Fibroblast of skin of scalp (primary cell): ENCODE results near the gene UNK.

Experiments used
- DNase-seq: peaks from one replicate; pipeline ENCODE4 v3.0.0-alpha.2; 2013

The UNK gene

GRCh38 chr17:75822119-75822799 lies 37.7 kb downstream of the UNK start:
- no peak for DNase-seq

DNA sequence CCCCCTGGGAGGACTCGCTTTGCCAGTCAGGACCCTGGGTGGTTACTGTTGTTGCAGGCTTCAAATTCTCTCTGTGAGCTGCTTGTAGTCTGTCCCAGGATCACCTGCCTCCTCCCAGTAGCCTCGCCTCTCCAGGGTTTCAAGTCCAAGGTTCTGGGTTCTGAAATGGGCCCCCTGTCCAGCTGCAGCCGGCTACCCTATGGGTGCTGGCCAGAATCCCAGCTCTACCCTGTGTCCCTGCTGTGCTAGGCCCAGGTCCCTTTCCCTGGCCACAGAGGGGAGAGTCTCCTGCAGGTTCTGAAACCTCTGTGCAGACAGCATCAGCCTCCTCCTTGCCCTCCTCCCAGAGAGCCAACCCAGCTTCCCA lies 38.2 kb downstream of the UNK start:
- no peak for DNase-seq

DNA sequence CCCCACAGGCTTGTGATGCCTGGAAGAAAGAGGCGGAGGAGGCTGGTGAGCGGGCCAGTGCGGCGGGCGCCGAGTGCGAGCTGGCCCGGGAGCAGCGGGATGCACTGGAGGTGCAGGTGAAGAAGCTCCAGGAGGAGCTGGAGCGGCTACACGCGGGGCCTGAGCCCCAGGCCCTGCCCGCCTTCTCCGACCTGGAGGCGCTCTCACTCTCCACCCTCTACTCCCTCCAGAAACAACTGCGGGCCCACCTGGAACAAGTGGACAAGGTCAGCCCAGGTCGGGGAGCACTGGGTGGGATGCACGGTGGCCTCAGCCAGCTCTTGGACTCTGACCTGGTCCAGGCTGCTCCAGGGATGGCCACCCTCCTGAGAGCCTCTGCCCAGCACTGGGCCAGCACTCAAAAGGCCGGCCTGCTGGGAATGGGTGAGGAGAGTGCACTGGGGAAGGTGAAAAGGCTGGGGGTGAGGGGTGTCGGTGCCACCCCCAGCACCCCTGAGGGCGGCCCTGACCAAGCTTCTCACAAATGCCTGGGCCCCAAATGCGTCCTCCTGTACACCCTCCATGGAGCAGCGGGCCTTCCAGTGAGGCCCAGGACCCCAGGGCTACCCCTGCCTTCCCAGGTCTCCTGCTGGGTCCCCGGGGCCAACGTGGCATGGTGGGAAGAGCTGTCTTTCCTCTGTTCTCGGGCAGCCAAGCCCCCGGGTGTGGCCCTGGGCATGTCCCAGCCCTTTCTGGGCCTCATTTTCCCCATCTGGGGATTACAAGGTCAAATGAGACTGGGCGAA lies 38.8 kb downstream of the UNK start:
- no peak for DNase-seq

- DNase-seq: no peak
Measured at GRCh38 chr17:75824050-75824552, 39.5 kb downstream of the UNK start.

DNA sequence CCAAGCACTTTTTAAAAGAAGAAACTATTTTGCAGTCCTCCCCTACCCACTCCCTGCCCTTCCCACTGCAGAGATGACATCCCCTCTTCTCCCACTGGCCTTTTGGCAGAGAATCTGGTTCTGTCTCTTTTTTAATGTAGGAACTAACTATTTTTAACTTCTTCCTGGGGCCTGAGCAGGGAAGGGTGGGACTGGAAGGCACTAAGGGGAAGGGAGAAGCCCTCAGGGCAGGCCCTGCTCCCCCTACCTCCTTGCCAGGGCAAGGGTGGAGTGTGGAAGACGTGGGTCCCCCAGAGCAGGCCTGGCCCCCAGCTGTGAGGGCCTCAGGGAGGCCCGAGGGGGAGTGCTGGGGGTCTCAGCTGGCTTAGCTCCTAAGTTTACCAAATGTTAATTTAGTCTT lies 40.1 kb downstream of the UNK start:
- no peak for DNase-seq

- no peak for DNase-seq
Measured at GRCh38 chr17:75825149-75825552, 40.5 kb downstream of the UNK start.

- no peak for DNase-seq
Measured at GRCh38 chr17:75825748-75826370, 41.3 kb downstream of the UNK start.

DNA sequence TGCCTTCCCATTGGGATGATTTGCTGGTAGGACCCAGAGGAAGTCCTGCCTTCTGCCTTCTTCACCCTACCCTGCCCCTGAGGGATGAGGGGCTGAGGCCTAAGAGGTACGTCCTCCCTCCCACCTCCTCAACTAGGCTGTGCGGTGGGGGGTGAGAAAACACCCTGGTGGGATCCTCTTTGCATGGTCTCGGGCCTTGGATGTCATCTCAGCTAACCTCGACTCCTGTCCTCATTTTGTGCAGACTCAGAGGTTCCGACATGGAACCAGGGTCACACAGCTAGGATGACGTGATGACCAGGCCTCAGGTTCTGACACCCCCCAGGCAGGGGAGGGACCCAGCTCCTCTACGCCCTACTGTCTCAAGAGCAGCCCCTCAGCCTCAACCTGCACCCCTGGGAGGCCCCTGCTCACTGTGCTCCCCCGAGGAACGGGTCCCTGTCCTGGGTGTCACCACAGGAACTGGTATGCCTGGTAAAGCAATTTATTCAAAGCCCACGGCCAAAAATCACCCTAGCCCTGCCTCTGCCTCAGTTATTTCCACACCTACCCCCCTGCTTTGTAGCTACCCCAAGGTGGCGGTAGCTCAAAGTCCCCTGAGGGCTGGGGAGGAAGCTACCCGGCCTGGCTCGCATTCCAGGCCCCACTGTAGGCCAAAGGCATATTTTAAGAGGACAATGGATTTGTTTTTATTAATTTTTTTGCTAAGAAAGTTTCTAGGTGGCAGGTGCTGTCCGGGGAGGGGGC lies 42.1 kb downstream of the UNK start:
- DNase-seq: no peak

GRCh38 chr17:75827308-75828075 lies 42.9 kb downstream of the UNK start:
- peak; percentile 73 for DNase-seq

GRCh38 chr17:75828076-75828400 lies 43.4 kb downstream of the UNK start:
- DNase-seq: no peak

DNA sequence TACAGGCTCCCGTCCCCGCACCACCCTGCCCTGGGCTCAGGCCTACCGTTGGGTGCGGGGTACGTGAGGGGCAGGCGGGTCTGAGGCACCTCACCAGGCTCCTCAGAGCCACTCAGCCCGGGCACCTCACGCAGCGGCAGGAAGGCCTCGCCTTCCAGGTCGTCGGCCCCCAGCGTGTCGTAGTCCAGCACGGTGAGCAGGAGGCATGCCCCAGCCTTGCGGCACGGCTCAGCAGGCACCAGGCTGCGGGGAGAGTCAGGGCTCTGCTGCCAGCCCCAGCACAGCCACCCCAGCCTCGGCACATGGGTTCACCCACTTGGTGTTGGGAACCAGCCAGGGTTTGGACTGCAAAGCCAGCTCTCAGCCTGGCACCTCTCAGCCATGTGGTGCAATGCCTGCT lies 44.1 kb downstream of the UNK start:
- DNase-seq: no peak

DNA sequence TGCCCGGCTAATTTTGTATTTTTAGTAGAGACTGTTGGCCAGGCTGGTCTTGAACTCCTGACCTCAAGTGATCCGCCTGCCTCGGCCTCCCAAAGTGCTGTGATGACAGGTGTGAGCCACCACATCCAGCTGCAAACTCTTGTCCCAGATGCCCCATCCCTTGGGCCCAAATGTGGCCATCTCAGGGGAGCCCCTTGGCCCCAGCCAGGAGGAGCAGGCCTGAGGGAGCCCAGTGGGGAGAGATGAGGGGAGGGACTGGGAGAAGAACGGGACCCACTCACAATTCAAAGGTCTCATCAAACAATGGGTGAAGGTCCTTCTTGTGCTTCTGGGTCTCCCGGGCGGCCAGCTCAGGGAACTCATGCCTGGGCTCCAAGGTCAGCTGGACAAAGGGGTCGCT lies 45.1 kb downstream of the UNK start:
- no peak for DNase-seq

DNA sequence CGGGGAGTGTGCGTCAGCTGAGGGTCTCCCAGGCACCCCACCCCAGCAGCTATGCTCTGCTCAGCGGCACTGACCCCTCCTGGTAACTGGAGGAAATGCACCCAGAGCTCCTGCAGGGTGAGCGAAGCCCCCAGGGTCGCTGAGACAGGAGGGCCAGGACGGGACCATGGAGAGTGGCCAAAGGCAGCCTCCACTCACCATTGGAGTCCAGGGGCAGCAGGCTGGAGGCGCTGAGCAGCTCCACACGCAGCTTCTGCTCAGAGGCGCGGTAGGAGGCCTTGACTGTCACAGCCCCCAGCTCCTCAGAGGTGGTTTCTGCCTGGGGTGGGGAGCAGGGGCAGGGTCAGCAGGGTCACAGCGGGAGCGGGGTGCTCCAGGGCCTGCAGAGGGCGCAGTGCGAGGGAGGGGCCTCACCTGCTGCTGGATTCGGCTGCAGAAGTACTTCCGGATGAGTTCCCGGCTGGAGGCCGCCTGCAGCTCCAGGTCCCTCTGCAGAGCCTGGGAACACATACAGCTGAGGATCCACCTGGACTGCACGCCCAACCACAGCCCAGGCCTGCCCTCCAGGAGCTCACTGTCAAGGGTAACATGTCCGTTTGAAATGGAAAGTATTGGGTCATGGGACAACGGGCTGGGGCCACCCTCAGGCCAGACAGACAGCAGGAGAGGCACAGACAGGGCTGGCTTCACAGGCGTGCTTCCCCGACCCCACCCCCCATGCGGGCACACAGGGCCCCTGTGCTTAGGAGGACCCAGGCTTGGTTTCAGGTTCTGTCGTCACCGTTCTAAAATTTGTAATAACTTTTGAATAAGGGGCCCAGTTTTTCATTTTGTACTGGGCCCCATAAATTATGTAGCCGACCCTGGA lies 45.8 kb downstream of the UNK start:
- DNase-seq: no peak

DNA sequence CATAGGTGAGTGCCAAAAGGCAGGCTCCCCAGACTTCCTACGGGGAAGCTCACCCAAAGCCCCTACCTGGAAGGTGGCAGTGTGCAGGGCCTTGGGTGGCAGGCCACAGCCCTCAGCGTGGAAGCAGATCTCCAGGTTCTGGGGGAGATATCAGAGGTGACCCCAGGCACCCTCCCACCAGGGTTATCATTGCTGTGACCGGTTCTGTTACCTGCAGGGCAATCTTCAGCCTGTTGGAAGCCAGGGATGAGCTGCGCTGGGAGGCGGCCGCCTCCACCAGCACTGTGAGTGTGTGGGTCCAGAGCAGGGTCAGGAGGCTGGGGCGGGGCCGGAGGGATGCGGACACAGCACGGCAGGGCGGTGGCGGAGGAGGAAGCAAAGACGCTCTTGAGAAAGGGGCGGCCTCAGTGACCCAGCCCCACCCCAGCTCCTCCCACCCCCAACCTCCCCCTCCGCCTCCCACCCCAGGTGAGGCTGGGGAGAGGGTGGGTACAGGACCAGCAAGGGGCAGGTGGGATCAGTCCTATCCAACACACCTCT lies 46.5 kb downstream of the UNK start:
- no peak for DNase-seq

- peak; percentile 49 for DNase-seq
Measured at GRCh38 chr17:75832164-75832651, 47.6 kb downstream of the UNK start.

GRCh38 chr17:75832652-75833400 lies 48.2 kb downstream of the UNK start:
- no peak for DNase-seq

- no peak for DNase-seq
Measured at GRCh38 chr17:75834279-75834920, 49.8 kb downstream of the UNK start.

DNA sequence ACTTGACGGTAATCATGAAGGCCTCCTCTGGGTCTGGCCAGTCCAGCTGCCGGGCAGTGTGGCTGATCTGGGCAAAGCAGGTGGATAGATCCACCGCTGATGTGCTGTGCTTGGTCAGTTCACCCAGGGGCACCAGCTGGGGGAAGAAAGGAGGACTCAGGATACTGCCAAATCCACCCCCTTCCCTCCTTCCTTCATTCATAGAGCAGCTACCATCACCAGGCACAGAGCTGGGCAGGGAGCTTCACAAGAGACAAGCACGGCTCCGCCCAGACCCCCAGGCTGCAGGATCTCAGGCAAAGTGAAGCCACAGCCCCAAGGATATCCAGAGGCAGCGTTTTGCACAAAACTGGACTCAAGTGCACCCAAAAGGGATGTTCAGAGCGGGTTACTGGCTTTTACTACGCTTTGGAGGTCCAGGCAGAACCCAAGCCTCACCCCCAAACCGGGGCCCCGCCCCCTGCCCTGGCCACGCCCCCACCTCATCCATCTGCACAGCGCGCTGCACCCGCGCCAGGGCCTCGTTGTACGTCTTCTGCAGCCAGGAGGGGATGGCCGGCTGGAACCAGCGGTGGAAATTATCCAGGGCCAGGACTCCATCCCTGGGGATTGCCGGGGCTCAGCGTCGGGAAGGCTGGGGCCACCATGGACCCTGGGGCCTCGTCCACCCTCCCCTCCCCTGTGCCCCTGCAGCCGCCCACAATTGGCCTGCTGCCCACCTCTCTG lies 50.5 kb downstream of the UNK start:
- DNase-seq: no peak

DNA sequence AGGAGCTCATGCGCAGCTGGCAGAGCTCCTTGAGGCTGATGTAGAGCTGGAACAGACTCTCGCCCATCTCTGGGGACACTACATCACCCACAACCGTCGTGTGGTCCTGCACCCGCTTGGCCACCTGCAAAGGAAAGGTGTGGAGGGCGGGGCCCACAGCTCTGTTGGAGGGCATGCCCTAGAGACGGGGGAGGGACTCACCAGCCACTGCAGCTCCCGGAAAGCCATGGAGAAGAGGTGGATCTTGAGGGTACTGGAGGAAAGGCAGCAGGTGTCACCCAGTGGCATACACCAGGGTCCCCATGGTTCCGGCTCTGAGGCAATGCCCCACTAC lies 51.0 kb downstream of the UNK start:
- no peak for DNase-seq
